IPS-20b (cell line): Measurements from ENCODE around the gene XRCC4.

ENCODE experiments used
- H3K27ac ChIP-seq: one replicate; pipeline ENCODE4 v1.5.1; 2013; ENCODE audit warnings: low read length
- H3K27me3 ChIP-seq: 2 replicates; pipeline ENCODE4 v1.6.1; 2013; ENCODE audit warnings: mild to moderate bottlenecking, low read length, inconsistent platforms; ENCODE audit not compliant: insufficient read depth
- H3K36me3 ChIP-seq: 2 replicates; pipeline ENCODE4 v1.6.1; 2013; ENCODE audit warnings: low read depth, mild to moderate bottlenecking, inconsistent platforms, low read length, moderate library complexity; ENCODE audit not compliant: insufficient read depth
- H3K4me1 ChIP-seq: 2 replicates; pipeline ENCODE4 v1.6.1; 2013; ENCODE audit warnings: mild to moderate bottlenecking, control low read depth, inconsistent platforms, low read length, moderate library complexity; ENCODE audit not compliant: insufficient read depth
- H3K4me3 ChIP-seq: 2 replicates; pipeline ENCODE4 v1.5.1; 2013; ENCODE audit warnings: mild to moderate bottlenecking, low read length, inconsistent platforms
- H3K9ac ChIP-seq: 2 replicates; pipeline ENCODE4 v1.6.1; 2013; ENCODE audit warnings: low read depth, mild to moderate bottlenecking, inconsistent platforms, low read length, moderate library complexity
- H3K9me3 ChIP-seq: 2 replicates; pipeline ENCODE4 v1.6.1; 2013; ENCODE audit warnings: mild to moderate bottlenecking, low read depth, low read length, inconsistent platforms; ENCODE audit not compliant: insufficient read depth

The XRCC4 gene

GRCh38 chr5:83099001-83099400 lies 21.7 kb downstream of the XRCC4 start:
- Histone ChIP-seq H3K4me3 (no peak overlapping the region), H3K9me3 (peaks cover under 1% of the 10 kb centered on the region; the same call in 1 of the 2 replicates), H3K4me1 (peaks cover 10% of the 10 kb centered on the region), H3K27me3 (no peaks in the 10 kb centered on the region), H3K36me3 (no peaks in the 10 kb centered on the region), H3K27ac (no peak overlapping the region), H3K9ac (no peak overlapping the region)

DNA sequence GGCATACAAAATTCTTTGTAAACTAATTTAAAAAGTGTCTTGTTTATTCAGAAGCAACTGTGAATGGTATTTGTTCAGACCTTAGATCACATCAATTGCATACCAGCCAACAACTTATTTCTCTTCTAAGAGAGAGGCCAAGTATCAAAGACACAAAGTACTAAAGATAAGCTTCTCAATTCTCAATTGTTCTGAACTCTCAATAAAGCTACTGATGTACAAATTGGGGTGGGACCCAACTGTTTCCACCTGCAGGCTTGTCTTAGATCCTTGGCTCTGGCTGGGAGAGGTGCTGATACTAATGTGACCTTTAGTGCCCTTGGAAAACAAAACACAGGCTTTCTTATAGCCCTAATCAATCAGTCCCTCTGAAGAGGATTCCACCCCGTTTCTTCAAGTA lies 22.1 kb downstream of the XRCC4 start:
- Histone ChIP-seq H3K9me3 (no peaks in the 10 kb centered on the region), H3K27me3 (no peaks in the 10 kb centered on the region), H3K27ac (no peak overlapping the region), H3K9ac (no peak overlapping the region), H3K4me3 (no peak overlapping the region), H3K36me3 (no peaks in the 10 kb centered on the region), H3K4me1 (peaks cover 10% of the 10 kb centered on the region)

DNA sequence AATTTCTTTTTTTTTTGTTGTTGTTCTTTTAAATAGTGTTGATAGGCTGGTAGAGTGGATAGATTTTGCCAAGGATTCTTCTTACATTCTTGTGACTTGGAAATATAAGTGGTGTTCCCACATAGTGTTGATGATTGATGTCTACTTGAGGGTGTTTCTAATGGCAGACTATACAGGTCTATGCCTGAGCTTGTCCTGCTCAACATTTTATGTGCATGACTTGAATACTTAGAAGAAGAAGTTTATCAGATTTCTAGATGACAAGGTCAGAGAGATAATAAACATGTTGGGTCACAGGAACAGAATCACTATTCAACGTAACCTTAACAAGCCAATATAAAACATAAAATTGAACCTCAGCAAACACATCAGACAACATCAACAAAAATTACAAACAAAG lies 24.2 kb downstream of the XRCC4 start:
- H3K9me3 ChIP-seq = no peaks in the 10 kb centered on the region
- H3K36me3 ChIP-seq = no peaks in the 10 kb centered on the region
- peaks cover 10% of the 10 kb centered on the region; the same call in 1 of the 2 replicates for H3K4me1 ChIP-seq
- H3K27ac ChIP-seq = no peak overlapping the region
- no peak overlapping the region for H3K4me3 ChIP-seq
- no peak overlapping the region for H3K9ac ChIP-seq
- H3K27me3 ChIP-seq = no peaks in the 10 kb centered on the region

DNA sequence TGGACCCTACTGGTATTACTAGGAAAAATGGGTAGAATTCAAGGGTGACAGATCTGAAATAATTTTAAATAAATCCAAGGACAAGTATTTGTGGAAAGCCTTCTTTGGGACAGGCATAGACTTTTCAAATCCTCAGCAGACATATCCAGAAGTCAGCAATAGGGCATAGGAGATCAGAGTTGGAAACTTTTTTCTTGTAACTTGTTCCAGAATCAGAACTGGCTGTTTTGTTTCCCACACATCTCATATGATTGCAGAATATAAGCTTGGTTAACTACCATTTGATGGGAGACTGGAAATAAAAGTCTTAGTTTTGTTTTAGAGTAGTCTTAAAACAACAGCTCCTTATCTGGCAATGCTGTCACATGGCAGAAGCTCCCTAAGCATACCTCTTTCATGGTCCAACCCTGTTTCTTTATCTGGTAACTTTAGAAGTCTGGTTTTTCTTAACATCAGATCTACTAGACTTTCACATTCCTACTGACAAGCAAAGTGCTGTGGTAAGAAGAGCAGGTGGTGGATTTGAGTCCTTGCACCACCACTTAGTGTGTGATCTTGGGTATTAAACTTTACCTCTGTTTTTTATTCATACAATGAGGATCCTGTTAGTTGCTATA lies 25.1 kb downstream of the XRCC4 start:
- no peaks in the 10 kb centered on the region for H3K27me3 ChIP-seq
- H3K27ac ChIP-seq = no peak overlapping the region
- H3K9me3 ChIP-seq = no peaks in the 10 kb centered on the region
- H3K9ac ChIP-seq = no peak overlapping the region
- peaks cover 10% of the 10 kb centered on the region; the same call in 1 of the 2 replicates for H3K4me1 ChIP-seq
- H3K36me3 ChIP-seq = no peaks in the 10 kb centered on the region
- no peak overlapping the region for H3K4me3 ChIP-seq

DNA sequence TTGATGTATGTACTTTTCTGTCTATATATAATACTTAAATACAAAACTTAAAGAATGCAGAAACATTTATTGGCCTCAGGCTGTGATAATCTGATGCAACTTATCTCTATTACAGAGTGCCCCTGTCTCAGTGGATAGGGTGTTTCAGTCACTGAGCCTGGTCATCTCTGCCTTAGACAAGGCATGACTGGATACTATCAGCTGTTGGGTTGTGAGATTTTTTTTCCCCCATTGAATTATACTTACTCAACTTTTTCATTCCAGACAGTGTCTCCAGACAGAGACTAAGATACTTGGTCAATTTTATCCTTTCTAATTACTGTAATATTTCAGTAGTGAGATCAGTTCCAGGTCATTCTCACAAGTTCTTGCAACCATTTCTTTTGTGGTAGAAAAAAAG lies 26.7 kb downstream of the XRCC4 start:
- no peak overlapping the region for H3K9ac ChIP-seq
- no peaks in the 10 kb centered on the region for H3K9me3 ChIP-seq
- peaks cover 5% of the 10 kb centered on the region; the same call in 1 of the 2 replicates for H3K4me1 ChIP-seq
- H3K27me3 ChIP-seq = no peaks in the 10 kb centered on the region
- H3K36me3 ChIP-seq = no peaks in the 10 kb centered on the region
- no peak overlapping the region for H3K27ac ChIP-seq
- H3K4me3 ChIP-seq = no peak overlapping the region

DNA sequence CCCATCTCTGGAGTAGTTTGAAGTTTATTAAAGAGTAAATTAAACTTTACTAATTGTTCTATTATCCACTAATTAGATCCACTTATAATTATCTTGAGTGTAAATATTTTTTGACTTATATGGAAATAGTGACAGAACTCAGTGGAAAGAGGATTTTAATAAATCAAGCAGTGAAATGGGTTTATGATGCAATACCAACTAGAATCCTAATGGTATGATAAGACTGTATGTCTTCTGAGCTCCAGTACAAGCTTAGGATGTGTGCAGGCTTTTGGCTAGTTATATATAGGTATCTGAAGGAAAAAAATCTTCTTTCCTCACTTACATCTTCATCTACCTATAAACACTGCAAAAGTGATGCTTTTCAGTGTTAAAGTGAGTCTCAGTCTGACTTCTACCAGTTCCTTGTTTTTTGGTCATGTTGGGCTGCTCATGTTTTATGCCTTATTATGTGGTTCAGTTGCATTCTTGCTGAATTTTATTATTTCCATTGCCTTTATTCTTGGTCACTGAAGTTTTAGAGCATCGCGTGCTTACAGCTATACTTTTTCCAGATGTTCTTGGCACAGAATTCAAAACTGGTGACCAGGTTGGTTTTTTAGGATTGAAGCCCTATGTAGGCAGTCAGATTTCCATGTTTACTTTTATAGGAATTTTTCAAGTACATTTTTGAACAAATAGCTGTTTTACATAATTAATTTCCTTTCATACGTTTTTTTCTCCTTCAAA lies 30.5 kb downstream of the XRCC4 start:
- no peaks in the 10 kb centered on the region for H3K27me3 ChIP-seq
- no peaks in the 10 kb centered on the region for H3K4me1 ChIP-seq
- H3K27ac ChIP-seq = no peak overlapping the region
- no peaks in the 10 kb centered on the region for H3K36me3 ChIP-seq
- H3K4me3 ChIP-seq = no peak overlapping the region
- no peak overlapping the region for H3K9ac ChIP-seq
- no peaks in the 10 kb centered on the region for H3K9me3 ChIP-seq

DNA sequence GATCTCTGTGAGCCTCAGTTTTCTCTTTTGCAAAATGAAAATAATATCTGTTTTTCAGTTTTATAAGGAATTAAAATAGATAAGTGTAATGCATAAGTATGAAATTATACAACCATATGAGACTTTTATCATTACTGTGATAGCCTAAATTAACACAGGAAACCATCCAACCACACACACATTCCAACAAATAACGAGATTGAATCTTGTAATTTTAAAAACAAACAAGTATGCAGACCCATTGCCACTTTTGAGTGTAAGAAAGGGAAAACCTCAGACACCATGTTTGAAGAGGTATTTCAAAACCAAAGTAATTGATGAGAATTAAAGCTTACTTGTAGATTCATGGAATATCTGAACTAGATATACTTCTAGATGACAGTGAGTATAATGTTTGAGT lies 32.0 kb downstream of the XRCC4 start:
- Histone ChIP-seq H3K4me1 (no peaks in the 10 kb centered on the region), H3K9me3 (peaks cover 5% of the 10 kb centered on the region; the same call in 1 of the 2 replicates), H3K36me3 (peaks cover 5% of the 10 kb centered on the region; the same call in 1 of the 2 replicates), H3K27me3 (no peaks in the 10 kb centered on the region), H3K27ac (no peak overlapping the region), H3K4me3 (no peak overlapping the region), H3K9ac (no peak overlapping the region)

GRCh38 chr5:83115816-83116215 lies 38.5 kb downstream of the XRCC4 start:
- Histone ChIP-seq H3K4me1 (no peaks in the 10 kb centered on the region), H3K9ac (no peak overlapping the region), H3K36me3 (peaks cover 5% of the 10 kb centered on the region; the same call in 1 of the 2 replicates), H3K9me3 (peaks cover 9% of the 10 kb centered on the region; the same call in 1 of the 2 replicates), H3K27ac (no peak overlapping the region), H3K27me3 (no peaks in the 10 kb centered on the region), H3K4me3 (no peak overlapping the region)

DNA sequence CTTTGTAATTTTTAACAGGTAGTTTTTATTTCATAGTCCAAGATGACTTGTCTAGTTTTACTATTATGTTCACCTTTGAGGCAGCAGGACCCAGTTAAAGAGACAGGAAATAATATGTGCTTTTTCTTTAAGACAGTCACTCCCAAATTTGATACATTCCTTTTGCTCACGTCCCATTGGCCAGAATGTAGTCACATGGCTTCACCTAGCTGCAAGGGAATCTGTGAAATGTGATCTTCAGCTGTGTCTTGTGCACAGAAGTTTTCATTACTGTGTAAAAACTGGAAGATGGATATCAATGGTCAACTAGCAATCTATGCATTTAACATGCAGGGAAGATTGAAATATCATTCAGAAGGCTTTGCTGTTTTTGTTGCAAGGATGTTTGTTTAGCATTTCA lies 41.1 kb downstream of the XRCC4 start:
- Histone ChIP-seq H3K27me3 (no peaks in the 10 kb centered on the region), H3K9me3 (peaks cover 5% of the 10 kb centered on the region; the same call in 1 of the 2 replicates), H3K36me3 (no peaks in the 10 kb centered on the region; the same call in 1 of the 2 replicates)

GRCh38 chr5:83118976-83119375 lies 41.6 kb downstream of the XRCC4 start:
- H3K4me3 ChIP-seq = no peak overlapping the region
- H3K36me3 ChIP-seq = no peaks in the 10 kb centered on the region; the same call in 1 of the 2 replicates
- 0 out of 2 replicates have a peak, but pooled peaks cover 4% of the 10 kb centered on the region for H3K9me3 ChIP-seq
- H3K4me1 ChIP-seq = no peaks in the 10 kb centered on the region
- H3K9ac ChIP-seq = no peak overlapping the region
- H3K27ac ChIP-seq = no peak overlapping the region
- H3K27me3 ChIP-seq = no peaks in the 10 kb centered on the region

More for the DNA sequence above, 41.1 kb downstream of the XRCC4 start:
- H3K9ac ChIP-seq = no peak overlapping the region
- H3K27ac ChIP-seq = no peak overlapping the region
- H3K4me3 ChIP-seq = no peak overlapping the region
- no peaks in the 10 kb centered on the region for H3K4me1 ChIP-seq

DNA sequence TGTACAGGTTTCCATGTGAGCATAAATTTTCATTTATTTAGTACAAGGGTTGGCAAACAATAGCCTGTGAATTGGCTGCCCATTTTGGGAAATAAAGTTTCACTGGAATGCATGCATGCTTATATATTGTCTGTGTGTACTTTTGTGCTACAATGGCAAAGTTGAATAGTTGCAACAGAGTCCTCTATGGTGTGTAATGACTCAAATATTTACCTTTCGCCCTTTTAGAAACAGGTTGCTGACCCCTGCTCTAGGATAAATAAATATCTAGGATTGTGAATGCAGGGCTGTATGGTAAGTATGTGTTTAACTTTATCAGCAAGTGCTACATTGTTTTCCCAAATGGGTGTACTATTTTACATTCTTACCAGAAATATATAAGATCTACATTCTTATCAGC lies 47.2 kb downstream of the XRCC4 start:
- H3K27ac ChIP-seq = no peak overlapping the region
- H3K27me3 ChIP-seq = no peaks in the 10 kb centered on the region
- no peaks in the 10 kb centered on the region for H3K4me1 ChIP-seq
- H3K9me3 ChIP-seq = peaks cover 6% of the 10 kb centered on the region; the same call in 1 of the 2 replicates
- H3K9ac ChIP-seq = no peak overlapping the region
- no peak overlapping the region for H3K4me3 ChIP-seq
- H3K36me3 ChIP-seq = no peaks in the 10 kb centered on the region

- no peak overlapping the region for H3K9ac ChIP-seq
- no peaks in the 10 kb centered on the region for H3K4me1 ChIP-seq
- no peaks in the 10 kb centered on the region for H3K36me3 ChIP-seq
- H3K27ac ChIP-seq = no peak overlapping the region
- H3K27me3 ChIP-seq = no peaks in the 10 kb centered on the region
- peaks cover 6% of the 10 kb centered on the region; the same call in 1 of the 2 replicates for H3K9me3 ChIP-seq
- no peak overlapping the region for H3K4me3 ChIP-seq
These were observed 48.2 kb downstream of the XRCC4 start for GRCh38 chr5:83125560-83125959.
